Subcutaneous abdominal adipose tissue (tissue), 5 donors: ENCODE data around the gene COX14.

Source experiments
- H3K27ac ChIP-seq: one replicate; pipeline ENCODE4 v1.7.0; 2013; ENCODE audit warnings: low read depth, mild to moderate bottlenecking, inconsistent platforms, low read length, moderate library complexity
- H3K27me3 ChIP-seq, 5 donors: one replicate each; pipeline ENCODE4 v1.7.0; 2013; ENCODE audit warnings: low read length in 5 of 5, inconsistent platforms in 1 of 5; ENCODE audit not compliant: control insufficient read depth in 5 of 5, insufficient read depth in 4 of 5
- H3K36me3 ChIP-seq, 5 donors: one replicate each; pipeline ENCODE4 v1.7.0; 2013; ENCODE audit warnings: low read length in 5 of 5; ENCODE audit not compliant: control insufficient read depth in 5 of 5, insufficient read depth in 5 of 5
- H3K4me1 ChIP-seq, 5 donors: one replicate each; pipeline ENCODE4 v1.7.0; 2013; ENCODE audit warnings: low read length in 5 of 5, mild to moderate bottlenecking in 3 of 5, moderate library complexity in 1 of 5; ENCODE audit not compliant: control insufficient read depth in 5 of 5, insufficient read depth in 5 of 5
- H3K4me3 ChIP-seq, 5 donors: one replicate each; pipeline ENCODE4 v1.7.0; 2013; ENCODE audit warnings: low read length in 5 of 5, low read depth in 1 of 5
- H3K9ac ChIP-seq, 5 donors: one replicate each; pipeline ENCODE4 v1.7.0; 2013; ENCODE audit warnings: low read length in 5 of 5, mild to moderate bottlenecking in 4 of 5, moderate library complexity in 3 of 5
- H3K9me3 ChIP-seq, 5 donors: one replicate each; pipeline ENCODE4 v1.7.0; 2013; ENCODE audit warnings: low read length in 5 of 5; ENCODE audit not compliant: control insufficient read depth in 5 of 5
- donor health status: healthy.
- donor health status: healthy.
- donor health status: healthy.
- donor health status: healthy.
- donor health status: healthy.

The COX14 gene

DNA sequence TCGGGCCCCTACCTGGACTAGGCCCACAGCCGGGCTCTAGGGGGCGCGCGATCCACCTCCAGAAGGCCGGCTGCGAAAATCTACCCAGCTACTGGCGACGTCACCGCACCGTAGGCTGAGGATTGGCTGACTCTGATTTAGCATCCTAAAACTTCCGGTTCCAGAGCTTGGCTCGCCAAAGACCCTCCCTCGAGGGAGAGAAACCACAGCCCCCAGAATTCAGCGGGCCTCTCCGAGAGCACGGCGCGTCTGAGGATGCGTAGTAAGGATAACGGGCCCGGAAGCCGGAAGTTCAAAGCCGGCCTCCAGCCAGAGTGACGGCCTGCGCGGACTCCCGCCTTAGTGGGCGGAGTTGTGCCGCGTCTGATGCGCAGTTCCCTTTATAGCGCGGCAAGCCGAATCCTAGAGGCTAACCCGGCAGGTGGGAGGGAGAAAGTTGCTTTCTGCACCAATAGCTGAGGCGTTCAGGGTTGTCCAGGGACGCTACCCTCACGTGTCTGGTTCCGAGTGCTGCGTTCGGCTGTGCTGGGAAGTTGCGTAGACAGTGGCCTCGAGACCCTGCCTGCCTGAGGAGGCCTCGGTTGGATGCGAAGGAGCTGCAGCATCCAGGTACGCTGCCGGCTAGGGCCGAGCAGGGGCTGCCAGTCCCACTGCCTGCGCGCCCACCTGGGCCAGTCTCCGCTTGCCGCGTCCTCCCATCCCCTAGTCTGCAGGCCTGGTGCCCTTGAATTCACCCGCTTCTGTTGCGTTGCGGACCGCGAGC is at the start of gene COX14:
Gene COX14 (plus strand): TSS at position 544 of the 763 bp plus-strand sequence. CDS start 7,808 bp downstream, outside the sequence.
- H3K4me1 ChIP-seq, result peaks cover 19 to 75% (median 66%) of the 10 kb centered on the region in 5 donors

DNA sequence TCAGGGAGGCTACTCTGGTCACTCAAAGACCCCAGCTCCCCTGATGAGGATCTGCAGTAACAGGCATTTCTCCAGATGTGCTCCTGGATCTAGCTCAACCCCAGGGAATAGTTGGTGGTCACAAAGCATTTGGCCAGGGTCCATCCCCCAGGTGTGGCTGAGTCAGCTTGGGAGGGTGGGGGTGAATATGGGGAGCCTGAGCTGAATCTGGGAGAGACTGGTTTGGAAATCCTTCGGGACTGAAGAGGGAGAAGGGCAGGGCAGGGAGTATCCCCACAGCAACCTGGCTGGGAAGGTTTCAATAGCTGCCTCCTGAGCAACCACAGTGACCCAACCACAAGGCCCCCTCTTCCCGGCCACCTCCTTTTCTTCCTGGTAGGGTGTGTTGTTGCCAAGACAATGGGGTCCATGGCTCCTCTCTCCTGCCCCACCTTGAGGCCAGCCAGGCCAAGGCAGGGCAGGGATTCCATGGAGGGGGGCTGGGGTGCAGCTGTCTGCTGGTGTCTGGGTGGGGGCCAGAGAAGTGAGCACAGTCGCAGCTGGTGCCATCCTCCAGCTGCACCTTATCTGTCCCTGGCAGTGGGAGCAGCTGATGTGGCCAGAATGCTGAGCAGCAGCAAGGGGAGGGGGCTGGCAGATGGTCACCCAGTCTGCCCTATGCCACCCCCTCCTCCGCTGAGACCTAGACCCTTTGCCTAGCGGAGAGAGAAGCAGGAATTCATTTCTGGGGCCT is 49.1 kb upstream of the COX14 start:
- no peak overlapping the region for H3K4me3 ChIP-seq
- peaks cover 0 to 3% (median 0%) of the 10 kb centered on the region in 5 donors for H3K27me3 ChIP-seq
- H3K4me1 ChIP-seq, result peaks cover 4 to 33% (median 14%) of the 10 kb centered on the region in 5 donors
- no peak overlapping the region for H3K27ac ChIP-seq
- no peak overlapping the region for H3K9ac ChIP-seq
- no peaks in the 10 kb centered on the region for H3K36me3 ChIP-seq
- no peaks in the 10 kb centered on the region for H3K9me3 ChIP-seq

More for the DNA sequence above, at the start of gene COX14:
- peak within 1 kb of the TSS; percentile 81 to 100 (median 95) for H3K4me3 ChIP-seq
- H3K27me3 ChIP-seq, result no peaks in the 10 kb centered on the region
- H3K27ac ChIP-seq, result peak within 1 kb of the TSS; percentile 92
- peaks cover 0 to 29% (median 26%) of the 10 kb centered on the region in 5 donors for H3K36me3 ChIP-seq
- H3K9ac ChIP-seq, result peak within 1 kb of the TSS; percentile 57 to 100 (median 75)
- no peaks in the 10 kb centered on the region for H3K9me3 ChIP-seq

DNA sequence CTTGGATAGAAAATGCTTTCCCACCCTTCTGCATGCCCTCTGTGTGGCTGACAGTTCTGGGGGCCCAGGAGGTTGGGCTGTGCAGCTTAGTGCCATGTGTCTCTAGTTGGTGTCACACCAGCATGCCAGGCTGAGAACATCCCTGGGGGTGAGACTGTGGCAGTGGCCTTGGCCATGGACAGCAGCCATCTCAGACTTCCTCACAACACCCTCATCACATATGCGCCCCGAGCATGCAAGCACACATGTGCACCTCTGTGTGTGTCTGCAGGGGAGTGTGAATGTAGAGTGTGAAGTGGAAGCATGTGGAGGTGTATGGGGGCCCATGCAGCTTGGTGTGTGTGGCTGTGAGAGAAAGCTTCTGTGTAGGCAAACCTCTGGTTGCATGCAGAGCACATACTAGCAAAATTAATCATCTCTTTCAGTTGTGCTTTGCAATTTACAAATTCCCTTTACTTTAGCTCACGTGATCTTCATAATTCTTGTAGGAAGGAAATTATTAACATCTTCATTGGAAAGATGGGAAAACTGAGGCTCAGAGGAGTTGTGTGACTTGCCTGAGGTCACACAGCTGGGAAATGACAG is 46.2 kb upstream of the COX14 start:
- H3K27ac ChIP-seq, result no peak overlapping the region
- H3K4me1 ChIP-seq, result peaks cover 6 to 26% (median 17%) of the 10 kb centered on the region in 5 donors
- no peak overlapping the region for H3K4me3 ChIP-seq
- no peaks in the 10 kb centered on the region for H3K9me3 ChIP-seq
- H3K9ac ChIP-seq, result no peak overlapping the region
- peaks cover 0 to 3% (median 0%) of the 10 kb centered on the region in 5 donors for H3K27me3 ChIP-seq
- H3K36me3 ChIP-seq, result no peaks in the 10 kb centered on the region

DNA sequence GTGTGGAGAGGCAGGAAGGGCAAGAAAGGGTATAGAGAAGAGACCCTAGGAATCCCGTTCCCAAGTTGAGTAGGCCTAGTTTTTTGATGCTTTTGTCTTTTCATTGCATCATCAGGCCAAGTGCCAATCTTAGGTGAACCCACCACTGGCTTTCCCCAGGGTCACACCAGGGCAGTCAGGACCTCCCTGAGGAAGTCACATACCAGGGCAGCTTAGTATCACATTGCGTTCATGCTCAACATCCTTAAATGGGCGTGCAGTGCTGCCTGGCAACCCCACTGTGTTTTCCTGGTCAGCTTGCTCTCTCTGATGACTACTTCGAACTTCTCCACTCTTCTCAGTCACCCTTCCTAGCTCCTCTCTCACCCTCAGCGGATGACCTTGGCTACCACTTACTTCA is 45.6 kb upstream of the COX14 start:
- no peak overlapping the region for H3K27ac ChIP-seq

DNA sequence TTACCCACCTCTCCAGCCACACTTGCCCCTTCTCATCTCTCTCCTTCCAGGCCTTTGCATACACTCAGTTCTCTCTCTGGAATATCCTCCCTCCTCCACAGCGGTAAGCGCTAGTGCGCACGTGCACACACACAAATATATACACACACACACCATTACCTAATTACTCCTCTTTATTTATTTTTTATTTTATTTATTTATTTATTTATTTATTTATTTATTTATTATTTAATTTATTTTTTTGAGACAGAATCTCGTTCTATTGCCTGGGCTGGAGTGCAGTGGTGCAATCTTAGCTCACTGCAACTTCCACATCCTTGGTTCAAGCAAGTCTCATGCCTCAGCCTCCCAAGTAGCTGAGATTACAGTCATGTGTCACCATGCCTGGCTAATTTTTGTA is 43.0 kb upstream of the COX14 start:
- Histone ChIP-seq H3K4me1 (peaks cover 2 to 10% (median 8%) of the 10 kb centered on the region in 5 donors), H3K9me3 (no peaks in the 10 kb centered on the region), H3K4me3 (no peak overlapping the region), H3K27me3 (no peaks in the 10 kb centered on the region), H3K36me3 (no peaks in the 10 kb centered on the region), H3K27ac (no peak overlapping the region), H3K9ac (no peak overlapping the region)

More for the DNA sequence above, 45.6 kb upstream of the COX14 start:
- H3K4me1 ChIP-seq, result peaks cover 2 to 22% (median 11%) of the 10 kb centered on the region in 5 donors
- H3K9me3 ChIP-seq, result no peaks in the 10 kb centered on the region
- no peak overlapping the region for H3K9ac ChIP-seq
- no peaks in the 10 kb centered on the region for H3K36me3 ChIP-seq
- no peak overlapping the region for H3K4me3 ChIP-seq
- H3K27me3 ChIP-seq, result peaks cover 0 to 3% (median 0%) of the 10 kb centered on the region in 5 donors

DNA sequence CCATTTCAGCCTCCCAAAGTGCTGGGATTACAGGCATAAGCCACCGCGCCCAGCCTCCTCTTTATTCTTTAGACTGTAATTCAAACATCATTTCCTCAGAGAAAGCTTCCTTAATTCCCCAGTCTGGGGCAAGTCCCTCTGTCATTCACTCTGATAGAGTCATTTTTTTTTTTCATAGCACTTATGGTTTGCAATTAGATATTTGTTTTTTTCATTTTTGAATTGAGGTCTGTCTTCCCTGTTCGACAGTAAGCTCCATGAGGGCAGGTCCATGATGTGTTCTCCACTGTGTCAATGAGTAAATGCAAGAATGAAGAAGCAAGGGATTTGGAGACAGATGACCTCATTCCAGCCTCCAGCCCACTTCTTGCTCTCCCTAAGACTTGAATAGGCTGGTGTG is 42.5 kb upstream of the COX14 start:
- Histone ChIP-seq H3K27ac (no peak overlapping the region), H3K27me3 (no peaks in the 10 kb centered on the region), H3K4me3 (no peak overlapping the region), H3K9me3 (no peaks in the 10 kb centered on the region), H3K36me3 (no peaks in the 10 kb centered on the region), H3K4me1 (peaks cover 2 to 10% (median 8%) of the 10 kb centered on the region in 5 donors), H3K9ac (no peak overlapping the region)

DNA sequence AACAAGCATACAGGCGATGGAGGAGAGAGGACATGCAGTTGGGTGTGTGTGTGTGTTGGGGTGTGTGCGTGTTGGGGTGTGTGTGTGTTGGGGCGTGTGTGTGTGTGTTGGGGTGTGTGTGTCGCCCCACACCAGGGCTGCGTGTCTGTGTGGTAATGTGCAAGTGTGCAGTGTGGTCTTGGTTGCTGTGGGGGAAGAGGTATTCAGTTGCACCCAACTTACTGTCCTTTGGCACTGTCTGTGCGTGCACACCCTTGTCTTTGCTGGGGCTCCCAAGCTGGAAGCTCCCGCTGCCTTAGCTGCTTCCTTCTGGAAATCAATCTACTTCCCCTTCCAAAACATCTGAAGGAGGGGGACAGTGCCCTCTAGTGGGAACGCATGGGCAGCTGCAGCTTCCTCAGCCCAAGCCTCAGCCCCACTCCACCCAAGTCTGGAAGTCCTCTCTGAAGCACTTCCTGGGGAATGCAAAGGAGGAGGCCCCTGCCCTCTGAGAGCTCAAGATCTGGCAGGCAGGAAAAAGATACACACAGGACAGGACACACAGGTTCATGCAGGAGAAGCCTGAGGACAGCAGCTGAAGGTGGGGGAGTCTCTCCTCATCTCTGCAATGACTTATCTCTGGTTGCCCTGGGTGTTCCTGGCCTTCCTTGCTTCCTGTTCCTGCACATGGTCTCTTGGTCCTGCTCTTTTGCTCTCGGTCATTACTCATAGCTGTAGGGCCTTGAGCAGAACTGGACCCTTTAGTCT is 41.5 kb upstream of the COX14 start:
- Histone ChIP-seq H3K36me3 (no peaks in the 10 kb centered on the region), H3K27me3 (no peaks in the 10 kb centered on the region), H3K4me1 (peaks cover 4 to 13% (median 11%) of the 10 kb centered on the region in 5 donors), H3K9me3 (no peaks in the 10 kb centered on the region), H3K9ac (no peak overlapping the region), H3K4me3 (peak overlapping the region in 4 of 5 donors; percentile 34 to 51 (median 44)), H3K27ac (no peak overlapping the region)

DNA sequence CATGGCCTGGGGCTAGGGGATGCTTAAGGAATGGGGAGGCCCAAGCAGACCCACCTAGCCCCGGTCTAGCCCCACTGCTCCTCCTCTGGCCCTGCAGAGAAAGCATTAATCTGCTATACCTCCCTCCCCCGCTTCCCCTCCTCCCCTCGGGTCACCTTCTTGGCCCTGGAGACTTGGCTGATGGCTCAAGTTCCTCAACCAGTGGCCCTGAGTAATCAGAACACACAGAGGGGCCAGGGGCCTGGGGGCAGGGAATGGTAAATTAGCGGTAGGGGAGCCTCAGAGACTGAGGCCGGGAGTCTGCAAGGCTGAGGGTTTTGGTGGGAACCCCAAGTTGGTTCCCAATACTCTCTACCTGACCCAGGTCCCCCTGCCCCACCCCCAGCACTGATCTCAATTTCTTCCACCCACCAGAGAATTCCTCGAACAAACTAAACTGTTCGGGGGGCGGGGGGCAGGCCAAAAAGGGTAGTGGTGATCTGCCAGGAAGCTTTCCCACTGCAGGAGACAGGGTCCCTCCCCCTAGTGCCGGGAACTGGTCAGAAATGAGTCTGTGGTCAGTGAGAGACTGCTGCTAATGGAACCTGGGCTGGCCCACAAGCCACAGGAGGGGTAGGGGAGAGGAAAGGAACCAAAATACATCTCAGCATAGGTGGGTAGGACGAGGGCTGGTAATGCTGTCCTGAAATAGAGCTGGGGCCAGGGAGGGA is 39.7 kb upstream of the COX14 start:
- no peaks in the 10 kb centered on the region for H3K9me3 ChIP-seq
- no peak overlapping the region for H3K27ac ChIP-seq
- H3K4me3 ChIP-seq, result no peak overlapping the region
- peaks cover 0 to 2% (median 0%) of the 10 kb centered on the region in 5 donors for H3K27me3 ChIP-seq
- peaks cover 4 to 13% (median 12%) of the 10 kb centered on the region in 5 donors for H3K4me1 ChIP-seq
- H3K36me3 ChIP-seq, result no peaks in the 10 kb centered on the region
- H3K9ac ChIP-seq, result no peak overlapping the region

DNA sequence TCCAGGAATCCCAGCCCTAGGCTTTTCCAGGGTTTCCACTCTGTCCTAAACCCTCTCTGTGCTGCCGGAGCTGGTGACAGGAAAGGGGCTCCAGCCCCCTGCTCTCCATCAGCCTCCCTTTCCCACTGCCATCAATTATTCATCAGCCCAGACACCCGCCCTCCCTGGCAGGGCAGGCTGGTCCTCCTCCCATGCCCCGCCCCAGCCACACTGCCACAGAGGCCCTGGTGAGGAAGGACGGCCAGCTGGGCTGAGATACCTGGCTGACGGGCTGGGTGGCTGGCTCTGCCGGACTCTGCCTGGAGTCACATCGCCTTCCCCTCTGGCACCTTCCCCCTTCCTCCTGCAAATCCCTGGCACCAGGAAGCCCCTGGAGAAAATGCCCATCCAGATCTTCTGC is 38.8 kb upstream of the COX14 start:
- Histone ChIP-seq H3K4me1 (peaks cover 4 to 13% (median 12%) of the 10 kb centered on the region in 5 donors), H3K36me3 (no peaks in the 10 kb centered on the region), H3K9me3 (no peaks in the 10 kb centered on the region), H3K9ac (no peak overlapping the region), H3K27me3 (peaks cover 0 to 2% (median 0%) of the 10 kb centered on the region in 5 donors), H3K27ac (no peak overlapping the region), H3K4me3 (no peak overlapping the region)
